Measurements from ENCODE around the gene HAVCR1.

GRCh38 chr5:157020511-157021222 is 38.2 kb downstream of the HAVCR1 start:
- TF ChIP-seq CTCF (conservative IDR thresholded peaks at IDR 0.05; ENCODE audit: low read depth, low read length) (no peak), EZH2 (IDR thresholded peaks at IDR 0.05; ENCODE audit: borderline replicate concordance, low read depth, low read length, poor library complexity, severe bottlenecking) (no peak)

Data from A673 (cell line).